Pancreas (tissue), 10 donors: ENCODE results near the gene IQGAP1. TPM values are rescaled to one million over a fixed set of nuclear protein-coding genes. Genes with fewer than 3 reads are reported as not detected.

ENCODE experiments used
- ATAC-seq, 4 donors: fragments of 200-7000 bp; cut with Tn5 transposase; one replicate each; pipeline versions ENCODE4 v1.8.0 to v1.9.1; 2020; ENCODE audit warnings: mild to moderate bottlenecking in 4 of 4, moderate library complexity in 4 of 4
- DNase-seq, 6 donors: peaks; one replicate each; pipeline ENCODE4 v3.0.0-alpha.2; 2020
- FAIRE-seq: peaks from 2 replicates; lab custom pipeline; 2012; peaks lifted over from hg19 to GRCh38; lab: Jason Lieb, UNC
- H3K27ac ChIP-seq, 4 donors: fragments of 200-600 bp; sonication (generic); 1 replicate in 3 of 4; 2 replicates in 1 of 4; pipeline versions ENCODE4 v1.5.0 to v1.8.0; 2020
- H3K27me3 ChIP-seq, 4 donors: fragments of 200-600 bp; one replicate each; pipeline ENCODE4 v1.8.0; 2021
- H3K36me3 ChIP-seq, 3 donors: fragments of 200-600 bp; sonication (generic) in 1 of 3; one replicate each; pipeline versions ENCODE4 v1.5.0 to v1.8.0; 2020 to 2021
- H3K4me1 ChIP-seq, 3 donors: fragments of 200-600 bp; one replicate each; pipeline ENCODE4 v1.8.0; 2021
- H3K4me3 ChIP-seq, 4 donors: fragments of 200-600 bp; sonication (generic) in 2 of 4; one replicate each; pipeline versions ENCODE4 v1.5.0 to v1.8.0; 2020 to 2021
- H3K9me3 ChIP-seq, 4 donors: fragments of 200-600 bp; one replicate each; pipeline ENCODE4 v1.8.0; 2021
- WGBS, 2 donors: extraction: QIAGEN DNeasy Blood & Tissue Kit; methylation state at CpG; one replicate each; pipeline ENCODE4 v1.1.7; 2013; 5-methylcytosine and 5-hydroxymethylcytosine counted together
- intact Hi-C, 3 donors: fragments of 100-400 bp; cut with DNase I; formaldehyde crosslinking; loops; one replicate each; pipeline versions ENCODE4 v1.11.1 to v1.14.2; 2022
- polyA plus RNA-seq, 2 donors: library from polyadenylated mRNA; stranded (reverse); fragments of 200-250 nt; gene quantifications; one replicate each; pipeline ENCODE4 v1.2.3, GENCODE V29; 2013
- total RNA-seq, 6 donors: library from RNA; stranded (reverse); fragmentation: NEBNext Ultra II Directional in 4 of 6; extraction: Animal tissue kit (Norgen Biotek cat#: 25700) in 4 of 6; gene quantifications; one replicate each; pipeline versions ENCODE4 v1.2.1 to v1.2.4, GENCODE V29; 2021 to 2023
- TF ChIP-seq, protein P1 (sequence below), 4 donors: fragments of 200-600 bp; sonication (generic) in 3 of 4; IDR thresholded peaks; one replicate each; pipeline versions ENCODE4 v1.5.0 to v1.8.0; 2021; ENCODE audit warnings: antibody characterized with exemption in 4 of 4
- donor health status: healthy with polysubstance abuse.
- donor health status: DM: no; HTN: no; CAD: no; lungs with moderate emphysema.
- donor health status: DM: no; HTN: no; CAD: no.
- donor health status: control.
- donor health status: control.
- donor health status: Bipolar disorder and iron deficiency.
- donor health status: DM: yes; HTN: yes; CAD: no.
- donor health status: DM: no; HTN: no; CAD: no.
- donor health status: DM: no; HTN: no; CAD: no.
- donor health status: DM: yes; HTN: yes; CAD: no.

Gene IQGAP1
- total and polyA plus RNA-seq, 8 donors, result 20.6 to 103 (median 43.3) TPM

DNA sequence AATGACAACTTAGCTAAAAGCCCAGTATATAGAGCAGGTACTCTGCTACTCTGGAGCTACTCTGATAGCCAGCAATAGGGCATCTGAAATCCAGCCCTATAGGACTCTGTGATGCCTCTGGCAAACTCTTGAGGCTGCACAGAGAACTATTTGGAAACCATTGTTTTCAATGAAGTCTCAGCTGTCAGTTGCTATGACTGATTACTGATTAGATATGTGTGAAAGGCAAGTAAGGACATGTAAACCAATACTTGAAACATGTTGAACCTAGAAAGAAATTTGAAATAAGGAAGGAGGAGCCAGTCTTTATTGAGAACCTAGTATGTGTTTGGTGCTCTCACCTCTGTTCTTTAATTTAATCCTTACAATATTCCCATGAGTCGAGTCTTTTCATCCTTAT lies 101.5 kb downstream of the IQGAP1 start:
- Histone ChIP-seq H3K36me3 (peaks cover 4 to 70% (median 21%) of the 10 kb centered on the region in 3 donors), H3K27me3 (no peaks in the 10 kb centered on the region), H3K27ac (no peak overlapping the region), H3K4me3 (no peak overlapping the region), H3K4me1 (no peaks in the 10 kb centered on the region), H3K9me3 (no peaks in the 10 kb centered on the region)
- no peak for ATAC-seq
- intact Hi-C loops, result loop anchor here in 1 of 3 donors (10.0 kb wide), 1 partner anchor 165 kb away; no protein-coding TSS in a partner anchor
- TF ChIP-seq, protein P1, sequence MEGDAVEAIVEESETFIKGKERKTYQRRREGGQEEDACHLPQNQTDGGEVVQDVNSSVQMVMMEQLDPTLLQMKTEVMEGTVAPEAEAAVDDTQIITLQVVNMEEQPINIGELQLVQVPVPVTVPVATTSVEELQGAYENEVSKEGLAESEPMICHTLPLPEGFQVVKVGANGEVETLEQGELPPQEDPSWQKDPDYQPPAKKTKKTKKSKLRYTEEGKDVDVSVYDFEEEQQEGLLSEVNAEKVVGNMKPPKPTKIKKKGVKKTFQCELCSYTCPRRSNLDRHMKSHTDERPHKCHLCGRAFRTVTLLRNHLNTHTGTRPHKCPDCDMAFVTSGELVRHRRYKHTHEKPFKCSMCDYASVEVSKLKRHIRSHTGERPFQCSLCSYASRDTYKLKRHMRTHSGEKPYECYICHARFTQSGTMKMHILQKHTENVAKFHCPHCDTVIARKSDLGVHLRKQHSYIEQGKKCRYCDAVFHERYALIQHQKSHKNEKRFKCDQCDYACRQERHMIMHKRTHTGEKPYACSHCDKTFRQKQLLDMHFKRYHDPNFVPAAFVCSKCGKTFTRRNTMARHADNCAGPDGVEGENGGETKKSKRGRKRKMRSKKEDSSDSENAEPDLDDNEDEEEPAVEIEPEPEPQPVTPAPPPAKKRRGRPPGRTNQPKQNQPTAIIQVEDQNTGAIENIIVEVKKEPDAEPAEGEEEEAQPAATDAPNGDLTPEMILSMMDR (IDR thresholded peaks at IDR 0.05), result no peak
- 93 to 98% methylated on average over 1 of the region's 1 CpG for WGBS, 2 donors
- no peak for FAIRE-seq
- no peak for DNase-seq

- no peaks in the 10 kb centered on the region for H3K27me3 ChIP-seq
- DNase-seq (no peak), ATAC-seq (no peak), FAIRE-seq (no peak)
- 85 to 91% methylated on average over 2 of the region's 2 CpGs for WGBS, 2 donors
- H3K36me3 ChIP-seq, result peaks cover 4 to 70% (median 20%) of the 10 kb centered on the region in 3 donors
- H3K27ac ChIP-seq, result no peak overlapping the region
- intact Hi-C loops, result loop anchor here in 1 of 3 donors (10.0 kb wide), 1 partner anchor 165 kb away; no protein-coding TSS in a partner anchor
- H3K4me3 ChIP-seq, result no peak overlapping the region
- no peaks in the 10 kb centered on the region for H3K9me3 ChIP-seq
- no peaks in the 10 kb centered on the region for H3K4me1 ChIP-seq
- TF ChIP-seq, protein P1 (IDR thresholded peaks at IDR 0.05), result no peak
These were observed 101.9 kb downstream of the IQGAP1 start for GRCh38 chr15:90489944-90490343.

DNA sequence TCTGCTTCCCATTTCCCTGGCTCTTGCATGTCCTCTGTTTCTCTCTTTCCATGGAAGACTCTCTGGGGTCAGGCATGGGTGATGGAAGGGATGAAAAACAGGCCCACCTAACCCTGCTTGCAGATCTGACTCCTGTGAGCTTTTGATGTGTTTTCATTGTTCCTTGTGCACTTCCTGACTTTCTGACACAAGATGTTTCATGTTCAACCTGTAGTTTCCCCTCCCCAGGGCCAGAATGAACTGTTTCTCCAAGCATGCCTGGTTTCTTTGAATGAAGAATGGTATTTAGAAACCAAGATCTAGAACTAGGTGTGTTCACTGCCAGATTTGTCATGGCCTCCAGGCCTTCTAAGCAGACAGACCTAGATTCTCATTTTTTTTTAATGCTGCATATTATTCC lies 105.6 kb downstream of the IQGAP1 start:
- no peak overlapping the region for H3K4me3 ChIP-seq
- no peak for ATAC-seq
- no peak overlapping the region for H3K27ac ChIP-seq
- no peaks in the 10 kb centered on the region for H3K27me3 ChIP-seq
- DNase-seq, result no peak
- no peaks in the 10 kb centered on the region for H3K9me3 ChIP-seq
- intact Hi-C loops, result no loop called here
- no peak for FAIRE-seq
- H3K4me1 ChIP-seq, result no peaks in the 10 kb centered on the region
- TF ChIP-seq, protein P1 (IDR thresholded peaks at IDR 0.05), result no peak
- peaks cover 0 to 69% (median 16%) of the 10 kb centered on the region in 3 donors for H3K36me3 ChIP-seq

GRCh38 chr15:90495067-90495466 lies 107.0 kb downstream of the IQGAP1 start:
- Histone ChIP-seq H3K36me3 (peaks cover 0 to 78% (median 12%) of the 10 kb centered on the region in 3 donors), H3K27me3 (no peaks in the 10 kb centered on the region), H3K4me1 (no peaks in the 10 kb centered on the region), H3K4me3 (no peak overlapping the region), H3K27ac (no peak overlapping the region), H3K9me3 (no peaks in the 10 kb centered on the region)
- intact Hi-C loops, result no loop called here
- DNase-seq, result no peak
- 70 to 72% methylated on average over 3 of the region's 3 CpGs for WGBS, 2 donors
- FAIRE-seq, result no peak
- TF ChIP-seq, protein P1 (IDR thresholded peaks at IDR 0.05), result no peak
- ATAC-seq, result no peak

DNA sequence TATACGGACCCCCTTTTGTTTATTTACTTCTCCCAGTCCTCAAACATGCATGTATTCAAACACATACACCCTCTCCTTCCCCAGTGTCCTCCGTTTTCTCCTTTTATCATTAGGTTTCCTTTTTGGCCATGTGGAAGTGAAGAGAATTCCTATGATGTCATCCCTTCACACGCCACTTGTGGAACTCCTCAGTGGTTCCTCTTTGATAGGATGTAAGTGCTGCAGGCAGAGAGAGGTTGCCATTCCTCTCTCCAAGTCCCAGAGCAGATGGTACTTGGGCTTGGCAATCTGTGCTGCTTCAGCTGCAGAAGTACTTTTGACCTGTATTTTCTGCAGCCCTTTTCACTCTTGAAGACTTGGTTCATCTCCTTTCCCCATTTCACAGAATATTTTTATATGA lies 108.7 kb downstream of the IQGAP1 start:
- WGBS, 2 donors, result 70% methylated on average over 3 of the region's 3 CpGs
- Histone ChIP-seq H3K4me3 (no peak overlapping the region), H3K27me3 (no peaks in the 10 kb centered on the region), H3K27ac (no peak overlapping the region), H3K9me3 (no peaks in the 10 kb centered on the region), H3K36me3 (peaks cover 2 to 64% (median 12%) of the 10 kb centered on the region in 3 donors), H3K4me1 (no peaks in the 10 kb centered on the region)
- intact Hi-C loops, result no loop called here
- TF ChIP-seq, protein P1 (IDR thresholded peaks at IDR 0.05), result no peak
- DNase-seq (no peak), FAIRE-seq (no peak), ATAC-seq (no peak)
